Gastroesophageal sphincter (tissue), 3 donors: ENCODE results near the gene SAMD14.

Experiments used
- CTCF ChIP-seq, 4 experiments: fragments of 200-600 bp in 2 of 4; fragments of 450-650 bp in 2 of 4; sonication (generic) in 1 of 4; IDR thresholded peaks; one replicate each; pipeline ENCODE4 v1.5.1; 2017 to 2019; ENCODE audit warnings: antibody characterized with exemption in 4 of 4, mild to moderate bottlenecking in 2 of 4, moderate library complexity in 2 of 4
- EP300 ChIP-seq: sonication (generic); formaldehyde crosslinking; IDR thresholded peaks from one replicate; pipeline ENCODE4 v1.6.1; 2017; ENCODE audit warnings: antibody characterized with exemption, mild to moderate bottlenecking
- POLR2A ChIP-seq, 2 donors: fragments of 450-650 bp; IDR thresholded peaks; one replicate each; pipeline ENCODE4 v1.6.1; 2017; ENCODE audit warnings: antibody characterized with exemption in 2 of 2, mild to moderate bottlenecking in 2 of 2, moderate library complexity in 1 of 2

DNA sequence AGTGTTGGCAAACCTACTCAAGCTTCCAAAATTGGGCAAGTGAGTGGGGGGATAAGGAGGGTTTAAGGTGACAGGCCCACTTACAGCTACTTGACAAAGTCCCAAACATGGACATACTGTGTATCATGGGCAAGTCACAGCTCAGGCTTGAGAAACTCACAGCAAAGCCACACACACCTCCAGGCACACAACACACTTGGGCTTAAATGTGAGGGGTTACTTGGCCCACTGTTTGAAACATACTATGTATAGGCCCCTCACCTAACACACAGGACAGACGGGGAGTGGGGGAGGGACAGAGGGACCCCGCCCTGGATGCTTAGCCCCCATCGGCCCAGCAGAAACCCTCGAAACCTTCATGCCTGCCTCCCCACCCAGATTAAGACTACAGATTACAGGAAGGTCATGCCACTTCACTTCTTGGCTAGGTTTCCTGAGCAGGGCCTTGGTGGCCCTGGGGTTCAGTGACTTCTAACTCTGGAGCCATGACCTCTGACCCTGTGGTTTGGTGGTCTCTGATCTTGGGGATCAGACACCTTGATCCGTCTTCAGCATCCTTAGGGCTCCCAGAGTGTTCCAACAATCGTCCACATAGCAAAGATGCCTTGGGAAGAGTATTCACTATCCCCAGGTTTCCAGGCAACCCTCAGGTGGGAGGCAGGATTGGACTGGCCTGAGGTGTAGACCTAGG is 2.3 kb upstream of the SAMD14 start:
- no peak for TF ChIP-seq CTCF (IDR thresholded peaks at IDR 0.05)
- no peak for TF ChIP-seq POLR2A (IDR thresholded peaks at IDR 0.05)
- no peak for TF ChIP-seq EP300
